ENCODE results near the gene OST4. TPM values are rescaled to one million over a fixed set of nuclear protein-coding genes. Genes with fewer than 3 reads are reported as not detected.

OST4 gene
- total and polyA plus RNA-seq, 10 of the 15 experiments (the other 5 are each of a cell fraction or from before 2014, with no cell fraction given): 270 to 1,543 (median 523) TPM

- no peak for TF ChIP-seq CUX1 (IDR thresholded peaks at IDR 0.05; ENCODE audit: insufficient replicate concordance, low read depth, low read length)
- no peak for TF ChIP-seq BRCA1 (IDR thresholded peaks at IDR 0.05; ENCODE audit: low read depth, low read length)
Observed at GRCh38 chr2:27088634-27089033, 17.2 kb upstream of the OST4 start (continued).

- in situ Hi-C loops (cut with MboI): loop anchor here (10.0 kb wide), 1 partner anchor 123 kb away; no protein-coding TSS in a partner anchor
- H3K4me2 ChIP-seq (ENCODE audit: control insufficient read depth, insufficient read depth): peak overlapping the region; percentile 87; the same call in 1 of the 2 replicates
- RAD21 ChIA-PET (ENCODE audit: unreplicated experiment): interaction anchor here (0.9 to 2.2 kb wide), 6 partner anchors 16 to 192 kb away, joined by 3 to 14 read pairs (median 3); partner anchors contain the start of genes ABHD1 and OST4
- intact Hi-C loops (cut with micrococcal nuclease; ENCODE audit: unreplicated experiment): no loop called here
- no peaks in the 10 kb centered on the region for H3K79me2 ChIP-seq (ENCODE audit: control insufficient read depth, insufficient read depth, low read length)
- ATAC-seq: no peak
- H3K27ac ChIP-seq (ENCODE audit: control insufficient read depth, insufficient read depth): no peak overlapping the region
- SMC1A ChIA-PET (ENCODE audit: uncharacterized antibody, unreplicated experiment): interaction anchor here (0.8 to 1.9 kb wide), 7 partner anchors 10 to 191 kb away, joined by 3 to 8 read pairs (median 4); no protein-coding TSS in a partner anchor
- CTCF ChIA-PET: interaction anchor here (0.9 to 8.6 kb wide), 10 partner anchors 7 to 215 kb away, joined by 3 to 85 read pairs (median 8); partner anchors contain the start of genes AGBL5 and PREB
- H4K20me1 ChIP-seq (ENCODE audit: control insufficient read depth, insufficient read depth): no peaks in the 10 kb centered on the region
- H3K4me3 ChIP-seq: peak overlapping the region; percentile 87; the same call in 1 of the 2 replicates
- H3K9ac ChIP-seq (ENCODE audit: control insufficient read depth, insufficient read depth, low read length): no peak overlapping the region
- peaks cover 11% of the 10 kb centered on the region; the same call in 1 of the 2 replicates for H3K4me1 ChIP-seq (ENCODE audit: control insufficient read depth, insufficient read depth, low read length)
- H3K36me3 ChIP-seq (ENCODE audit: control insufficient read depth in 2 of 2, insufficient read depth in 2 of 2, low read length in 1 of 2): no peaks in the 10 kb centered on the region
- no peak for DNase-seq (ENCODE audit: low read depth, low spot score)
- POLR2A ChIA-PET: interaction anchor here (0.5 to 3.4 kb wide), 6 partner anchors 14 to 1200 kb away, joined by 3 to 12 read pairs (median 5); partner anchors contain the start of genes AGBL5 and PREB
- no peak for FAIRE-seq
- no TSS peak for BruUV-seq (replicated peaks)
- H3K27me3 ChIP-seq (replicated peaks in 1 of 2; ENCODE audit: control insufficient read depth in 2 of 2, insufficient read depth in 2 of 2, low read length in 1 of 2): no peaks in the 10 kb centered on the region
- H3K9me3 ChIP-seq (replicated peaks; ENCODE audit: control insufficient read depth, insufficient read depth, low read length): no peaks in the 10 kb centered on the region
- no peak overlapping the region for H2AFZ ChIP-seq (ENCODE audit: control insufficient read depth, low read depth, low read length)
- 71% methylated on average over 4 of the region's 5 CpGs for WGBS (ENCODE audit: insufficient coverage, insufficient replicate concordance, low lambda C conversion rate, missing lambda C conversion rate)
- TF ChIP-seq ZBED1 (IDR thresholded peaks at IDR 0.05; ENCODE audit: borderline replicate concordance) (no peak), JUND (IDR thresholded peaks at IDR 0.05; ENCODE audit: low read depth, low read length) (no peak), PML (IDR thresholded peaks at IDR 0.05; ENCODE audit: low read length) (no peak), SMAD1 (IDR thresholded peaks at IDR 0.05; ENCODE audit: low read depth, partially characterized antibody) (no peak), RCOR1 (conservative IDR thresholded peaks at IDR 0.05; ENCODE audit: low read depth, low read length) (no peak), EP300 (IDR thresholded peaks at IDR 0.05; ENCODE audit: borderline replicate concordance in 1 of 2, control insufficient read depth in 1 of 2, low read depth in 2 of 2, low read length in 2 of 2) (no peak), MTA3 (IDR thresholded peaks at IDR 0.05; ENCODE audit: borderline replicate concordance, low read length) (no peak), SMARCA5 (IDR thresholded peaks at IDR 0.05) (no peak), SKIL (IDR thresholded peaks at IDR 0.05; ENCODE audit: low read depth, poor library complexity, severe bottlenecking) (no peak), FOXK2 (IDR thresholded peaks at IDR 0.05) (no peak)
Observed at GRCh38 chr2:27087823-27088410, 16.5 kb upstream of the OST4 start.
